ENCODE data around the gene DLGAP1.

Gene DLGAP1

GRCh38 chr18:3485153-3486149 is 969.7 kb downstream of the DLGAP1 start:
- Histone ChIP-seq H3K9me3 (no peaks in the 10 kb centered on the region), H3K27me3 (no peaks in the 10 kb centered on the region), H3K4me3 (ENCODE audit: low read depth, low read length) (no peak overlapping the region), H3K4me1 (no peaks in the 10 kb centered on the region), H3K36me3 (no peaks in the 10 kb centered on the region)
- DNase-seq, result no peak
- no peak for TF ChIP-seq CTCF (IDR thresholded peaks at IDR 0.05; ENCODE audit: low read depth, low read length)

- no peak for TF ChIP-seq CTCF (IDR thresholded peaks at IDR 0.05; ENCODE audit: low read depth, low read length)
Observed at GRCh38 chr18:3482258-3482657, 972.8 kb downstream of the DLGAP1 start.

GRCh38 chr18:3481696-3482210 is 973.4 kb downstream of the DLGAP1 start:
- no peaks in the 10 kb centered on the region for H3K4me1 ChIP-seq
- no peaks in the 10 kb centered on the region for H3K9me3 ChIP-seq
- no peak overlapping the region for H3K4me3 ChIP-seq (ENCODE audit: low read depth, low read length)
- peak; percentile 43 for TF ChIP-seq CTCF (IDR thresholded peaks at IDR 0.05; ENCODE audit: low read depth, low read length)
- DNase-seq, result peak; percentile 4
- no peaks in the 10 kb centered on the region for H3K27me3 ChIP-seq
- no peaks in the 10 kb centered on the region for H3K36me3 ChIP-seq

More at GRCh38 chr18:3482258-3482657, 972.8 kb downstream of the DLGAP1 start:
- no peaks in the 10 kb centered on the region for H3K4me1 ChIP-seq
- no peak overlapping the region for H3K4me3 ChIP-seq (ENCODE audit: low read depth, low read length)
- H3K27me3 ChIP-seq, result no peaks in the 10 kb centered on the region
- DNase-seq, result no peak
- H3K36me3 ChIP-seq, result no peaks in the 10 kb centered on the region
- H3K9me3 ChIP-seq, result no peaks in the 10 kb centered on the region

GRCh38 chr18:3480827-3481573 is 974.1 kb downstream of the DLGAP1 start:
- H3K4me1 ChIP-seq, result no peaks in the 10 kb centered on the region
- TF ChIP-seq CTCF (IDR thresholded peaks at IDR 0.05; ENCODE audit: low read depth, low read length), result no peak
- DNase-seq, result no peak
- H3K9me3 ChIP-seq, result no peaks in the 10 kb centered on the region
- H3K4me3 ChIP-seq (ENCODE audit: low read depth, low read length), result no peak overlapping the region
- no peaks in the 10 kb centered on the region for H3K27me3 ChIP-seq
- no peaks in the 10 kb centered on the region for H3K36me3 ChIP-seq

- Histone ChIP-seq H3K4me1 (no peaks in the 10 kb centered on the region), H3K9me3 (no peaks in the 10 kb centered on the region), H3K27me3 (no peaks in the 10 kb centered on the region), H3K4me3 (ENCODE audit: low read depth, low read length) (no peak overlapping the region), H3K36me3 (no peaks in the 10 kb centered on the region)
- no peak for TF ChIP-seq CTCF (IDR thresholded peaks at IDR 0.05; ENCODE audit: low read depth, low read length)
- no peak for DNase-seq
Observed at GRCh38 chr18:3479978-3480509, 975.1 kb downstream of the DLGAP1 start.
